Thoracic aorta (tissue), 2 donors: ENCODE results near the gene TENM4. TPM values are rescaled to one million over a fixed set of nuclear protein-coding genes. Genes with fewer than 3 reads are reported as not detected.

Experiments
- ATAC-seq: fragments of 150-250 bp; one replicate; pipeline ENCODE4 v1.8.0; 2017; ENCODE audit warnings: low read depth; ENCODE audit not compliant: insufficient number of reproducible peaks, low FRiP score
- DNase-seq: peaks from one replicate; pipeline ENCODE4 v3.0.0-alpha.2; 2020; ENCODE audit warnings: low spot score
- H3K27ac ChIP-seq, 2 donors: fragments of 200-600 bp; sonication (generic); 1 replicate in 1 of 2; 2 replicates in 1 of 2; pipeline ENCODE4 v1.5.1; 2016; ENCODE audit warnings: mild to moderate bottlenecking in 2 of 2, moderate library complexity in 2 of 2
- H3K27me3 ChIP-seq: fragments of 200-600 bp; sonication (generic); replicated peaks from 2 replicates; pipeline ENCODE4 v1.6.0; 2016; ENCODE audit warnings: mild to moderate bottlenecking; ENCODE audit not compliant: insufficient read depth
- H3K36me3 ChIP-seq: fragments of 200-600 bp; sonication (generic); one replicate; pipeline ENCODE4 v1.5.1; 2016
- H3K4me1 ChIP-seq, 2 donors: fragments of 200-600 bp; sonication (generic); 1 replicate in 1 of 2; 2 replicates in 1 of 2; pipeline versions ENCODE4 v1.5.1 to v1.6.0; 2016; ENCODE audit warnings: low read depth in 2 of 2, mild to moderate bottlenecking in 1 of 2; ENCODE audit not compliant: control insufficient read depth in 1 of 2
- H3K4me3 ChIP-seq: fragments of 200-600 bp; sonication (generic); 2 replicates; pipeline ENCODE4 v1.5.1; 2016; ENCODE audit warnings: mild to moderate bottlenecking
- H3K9me3 ChIP-seq: fragments of 200-600 bp; sonication (generic); 2 replicates; pipeline ENCODE4 v1.5.1; 2016
- CTCF ChIP-seq: fragments of 200-600 bp; sonication (generic); IDR thresholded peaks from one replicate; pipeline ENCODE4 v1.5.1; 2019; ENCODE audit warnings: antibody characterized with exemption
- total RNA-seq, 2 donors: library from RNA; depleted of rRNA; stranded (reverse); fragments of >200 nt; gene quantifications; one replicate each; pipeline versions ENCODE4 v1.1.0 to v1.2.3, GENCODE V29; 2016

The TENM4 gene
- total RNA-seq, 2 donors from 2014 or later, result 6.1 to 13.3 TPM

- Histone ChIP-seq H3K27me3 (no peaks in the 10 kb centered on the region), H3K9me3 (no peaks in the 10 kb centered on the region), H3K4me3 (no peak overlapping the region), H3K36me3 (no peaks in the 10 kb centered on the region), H3K4me1 (no peaks in the 10 kb centered on the region), H3K27ac (no peak overlapping the region)
- DNase-seq (no peak), ATAC-seq (no peak)
- no peak for TF ChIP-seq CTCF
Observed at GRCh38 chr11:79110796-79111195, 330.0 kb downstream of the TENM4 start.

- Histone ChIP-seq H3K9me3 (no peaks in the 10 kb centered on the region), H3K4me1 (no peaks in the 10 kb centered on the region), H3K27ac (no peak overlapping the region), H3K36me3 (no peaks in the 10 kb centered on the region), H3K27me3 (no peaks in the 10 kb centered on the region), H3K4me3 (no peak overlapping the region)
- ATAC-seq, result no peak
- no peak for DNase-seq
- no peak for TF ChIP-seq CTCF
Observed at GRCh38 chr11:79110321-79110720, 330.5 kb downstream of the TENM4 start.

GRCh38 chr11:79108851-79109250, 332.0 kb downstream of the TENM4 start:
- DNase-seq, result no peak
- H3K4me3 ChIP-seq, result no peak overlapping the region
- no peak overlapping the region for H3K27ac ChIP-seq
- no peak for ATAC-seq
- no peaks in the 10 kb centered on the region for H3K4me1 ChIP-seq
- H3K9me3 ChIP-seq, result no peaks in the 10 kb centered on the region
- no peaks in the 10 kb centered on the region for H3K36me3 ChIP-seq
- no peak for TF ChIP-seq CTCF
- H3K27me3 ChIP-seq, result no peaks in the 10 kb centered on the region

- H3K36me3 ChIP-seq, result no peaks in the 10 kb centered on the region
- ATAC-seq (no peak), DNase-seq (no peak)
- peaks cover 4 to 21% of the 10 kb centered on the region in 2 donors for H3K4me1 ChIP-seq
- no peak overlapping the region for H3K27ac ChIP-seq
- H3K27me3 ChIP-seq, result no peaks in the 10 kb centered on the region
- no peak overlapping the region for H3K4me3 ChIP-seq
- no peaks in the 10 kb centered on the region for H3K9me3 ChIP-seq
- TF ChIP-seq CTCF, result no peak
Observed at GRCh38 chr11:79102840-79103239, 338.0 kb downstream of the TENM4 start.

GRCh38 chr11:79101656-79102055, 339.2 kb downstream of the TENM4 start:
- H3K27ac ChIP-seq, result no peak overlapping the region
- no peaks in the 10 kb centered on the region for H3K27me3 ChIP-seq
- H3K36me3 ChIP-seq, result no peaks in the 10 kb centered on the region
- no peak overlapping the region for H3K4me3 ChIP-seq
- TF ChIP-seq CTCF, result no peak
- peaks cover 9 to 33% of the 10 kb centered on the region in 2 donors for H3K4me1 ChIP-seq
- H3K9me3 ChIP-seq, result no peaks in the 10 kb centered on the region
- DNase-seq (no peak), ATAC-seq (no peak)
